Liver (tissue), 9 donors: ENCODE results near the gene HNMT. TPM values are rescaled to one million over a fixed set of nuclear protein-coding genes. Genes with fewer than 3 reads are reported as not detected.

Experiments
- DNase-seq: peaks from one replicate; pipeline ENCODE4 v3.0.0-alpha.2; 2017; ENCODE audit warnings: low spot score
- H3K27ac ChIP-seq, 2 donors: one replicate each; pipeline ENCODE4 v1.7.0; 2013; ENCODE audit warnings: inconsistent platforms in 2 of 2, low read length in 2 of 2, control low read depth in 1 of 2, low read depth in 1 of 2, mild to moderate bottlenecking in 1 of 2
- H3K27me3 ChIP-seq, 4 donors: one replicate each; pipeline versions ENCODE4 v1.6.1 to v1.7.0; 2013; ENCODE audit warnings: low read length in 3 of 4, inconsistent platforms in 1 of 4, mild to moderate bottlenecking in 1 of 4, moderate library complexity in 1 of 4; ENCODE audit not compliant: control insufficient read depth in 4 of 4, insufficient read depth in 4 of 4
- H3K36me3 ChIP-seq, 4 donors: one replicate each; pipeline versions ENCODE4 v1.6.1 to v1.7.0; 2013; ENCODE audit warnings: low read length in 3 of 4, mild to moderate bottlenecking in 3 of 4, low read depth in 1 of 4, moderate library complexity in 1 of 4; ENCODE audit not compliant: control insufficient read depth in 4 of 4, insufficient read depth in 3 of 4
- H3K4me1 ChIP-seq, 4 donors: one replicate each; pipeline versions ENCODE4 v1.6.1 to v1.7.0; 2013; ENCODE audit warnings: low read length in 3 of 4, mild to moderate bottlenecking in 3 of 4, moderate library complexity in 1 of 4; ENCODE audit not compliant: control insufficient read depth in 4 of 4, insufficient read depth in 4 of 4
- H3K4me3 ChIP-seq, 3 donors: one replicate each; pipeline versions ENCODE4 v1.6.1 to v1.7.0; 2013; ENCODE audit warnings: low read length in 3 of 3, control low read depth in 1 of 3, low read depth in 1 of 3, mild to moderate bottlenecking in 1 of 3
- H3K9ac ChIP-seq, 2 donors: one replicate each; pipeline ENCODE4 v1.7.0; 2013; ENCODE audit warnings: low read length in 2 of 2, mild to moderate bottlenecking in 2 of 2, moderate library complexity in 2 of 2, control low read depth in 1 of 2, low read depth in 1 of 2
- H3K9me3 ChIP-seq, 4 donors: one replicate each; pipeline versions ENCODE4 v1.6.1 to v1.7.0; 2013; ENCODE audit warnings: low read length in 3 of 4; ENCODE audit not compliant: control insufficient read depth in 4 of 4
- EGR1 ChIP-seq, 2 donors: IDR thresholded peaks; 2 replicates each; pipeline ENCODE4 v1.6.1; 2016 to 2018; ENCODE audit warnings: antibody characterized with exemption in 2 of 2, low read depth in 2 of 2
- FOXA2 ChIP-seq: IDR thresholded peaks from 2 replicates; pipeline ENCODE4 v1.6.1; 2016; ENCODE audit warnings: antibody characterized with exemption
- GABPA ChIP-seq, 2 donors: IDR thresholded peaks in 1 of 2; conservative IDR thresholded peaks in 1 of 2; 2 replicates each; pipeline ENCODE4 v1.6.1; 2016; ENCODE audit warnings: antibody characterized with exemption in 2 of 2, mild to moderate bottlenecking in 1 of 2, moderate library complexity in 1 of 2
- HNF4A ChIP-seq, 2 donors: conservative IDR thresholded peaks; 2 replicates each; pipeline ENCODE4 v1.6.1; 2016; ENCODE audit warnings: antibody characterized with exemption in 2 of 2, mild to moderate bottlenecking in 2 of 2
- HNF4G ChIP-seq: IDR thresholded peaks from 2 replicates; pipeline ENCODE4 v1.6.1; 2016; ENCODE audit warnings: antibody characterized with exemption
- JUND ChIP-seq, 2 donors: IDR thresholded peaks; 2 replicates each; pipeline ENCODE4 v1.6.1; 2016; ENCODE audit warnings: antibody characterized with exemption in 2 of 2
- NR2F2 ChIP-seq: IDR thresholded peaks from 2 replicates; pipeline ENCODE4 v1.6.1; 2016; ENCODE audit warnings: antibody characterized with exemption
- RAD21 ChIP-seq, 2 donors: IDR thresholded peaks; 2 replicates each; pipeline ENCODE4 v1.6.1; 2016; ENCODE audit warnings: antibody characterized with exemption in 2 of 2, mild to moderate bottlenecking in 2 of 2
- RXRA ChIP-seq, 2 donors: IDR thresholded peaks; 2 replicates each; pipeline ENCODE4 v1.6.1; 2017 to 2018; ENCODE audit warnings: antibody characterized with exemption in 2 of 2, mild to moderate bottlenecking in 1 of 2
- SP1 ChIP-seq: IDR thresholded peaks from 2 replicates; pipeline ENCODE4 v1.6.1; 2018; ENCODE audit warnings: antibody characterized with exemption, mild to moderate bottlenecking
- TAF1 ChIP-seq: conservative IDR thresholded peaks from 2 replicates; pipeline ENCODE4 v1.6.1; 2016; ENCODE audit warnings: antibody characterized with exemption, mild to moderate bottlenecking
- YY1 ChIP-seq: IDR thresholded peaks from 2 replicates; pipeline ENCODE4 v1.6.1; 2016; ENCODE audit warnings: antibody characterized with exemption, mild to moderate bottlenecking
- WGBS: extraction: QIAGEN DNeasy Blood & Tissue Kit; methylation state at CpG from one replicate; pipeline ENCODE4 v1.1.7; 2013; 5-methylcytosine and 5-hydroxymethylcytosine counted together
- polyA plus RNA-seq, 2 donors: library from polyadenylated mRNA; stranded (reverse) in 1 of 2; unstranded in 1 of 2; fragments of 200-250 nt in 1 of 2; fragments of >200 nt in 1 of 2; fragmentation: Nextera tagmentation in 1 of 2; extraction: Ambion mirVana in 1 of 2; gene quantifications; one replicate each; pipeline versions ENCODE4 v1.2.1 to v1.2.3, GENCODE V29; 2013 to 2015
- total RNA-seq, 2 donors: library from RNA; depleted of rRNA; stranded (reverse); fragments of >200 nt; gene quantifications; one replicate each; pipeline ENCODE4 v1.2.3, GENCODE V29; 2014
- TF ChIP-seq, protein P1 (sequence below): IDR thresholded peaks from 2 replicates; pipeline ENCODE4 v1.6.1; 2016; ENCODE audit warnings: antibody characterized with exemption, mild to moderate bottlenecking
- TF ChIP-seq, protein P2 (sequence below): IDR thresholded peaks from 2 replicates; pipeline ENCODE4 v1.6.1; 2016; ENCODE audit warnings: antibody characterized with exemption
- TF ChIP-seq, protein P3 (sequence below): IDR thresholded peaks from 2 replicates; pipeline ENCODE4 v1.6.1; 2016; ENCODE audit warnings: antibody characterized with exemption
- TF ChIP-seq, protein P4 (sequence below): IDR thresholded peaks from 2 replicates; pipeline ENCODE4 v1.6.1; 2016; ENCODE audit warnings: antibody characterized with exemption
- TF ChIP-seq, protein P5 (sequence below): fragments of 150-350 bp; IDR thresholded peaks from 2 replicates; pipeline ENCODE4 v1.5.1; 2017; ENCODE audit warnings: improper control_type of control experiment, low read depth, low read length; ENCODE audit not compliant: missing input control
- donor health status: healthy.
- donor health status: healthy.
- donor health status: healthy.
- donor health status: healthy.
- donor health status: healthy.

HNMT gene
- total and polyA plus RNA-seq, 4 donors = 44.4 to 103 (median 78.5) TPM

DNA sequence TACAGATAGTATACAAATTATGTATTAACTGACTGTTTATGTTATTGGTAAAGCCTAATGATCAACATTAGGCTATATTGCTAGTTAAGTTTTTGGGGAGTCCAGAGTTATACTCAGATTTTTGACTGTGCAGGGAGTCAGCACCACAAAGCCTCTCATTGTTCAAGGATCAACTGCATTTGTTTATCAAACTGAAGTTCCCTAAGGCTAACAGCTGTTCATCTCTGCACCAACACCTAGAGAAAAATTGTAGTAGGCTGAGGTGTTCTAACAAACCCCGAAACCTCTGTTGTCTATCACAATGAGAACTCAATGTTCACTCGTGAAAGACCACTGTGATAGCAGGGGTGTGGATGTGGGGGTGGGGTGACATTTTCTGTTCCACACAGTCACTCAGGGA is 97.7 kb downstream of the HNMT start:
- H3K4me1 ChIP-seq = no peaks in the 10 kb centered on the region
- WGBS = 93% methylated on average over 2 of the region's 2 CpGs
- TF ChIP-seq FOXA2 (no peak), EGR1 (IDR thresholded peaks at IDR 0.05; ENCODE audit: low read depth in 2 of 2) (no peak), SP1 (no peak), HNF4G (no peak), TAF1 (no peak), NR2F2 (no peak), HNF4A (conservative IDR thresholded peaks at IDR 0.05) (no peak)
- TF ChIP-seq, protein P1, sequence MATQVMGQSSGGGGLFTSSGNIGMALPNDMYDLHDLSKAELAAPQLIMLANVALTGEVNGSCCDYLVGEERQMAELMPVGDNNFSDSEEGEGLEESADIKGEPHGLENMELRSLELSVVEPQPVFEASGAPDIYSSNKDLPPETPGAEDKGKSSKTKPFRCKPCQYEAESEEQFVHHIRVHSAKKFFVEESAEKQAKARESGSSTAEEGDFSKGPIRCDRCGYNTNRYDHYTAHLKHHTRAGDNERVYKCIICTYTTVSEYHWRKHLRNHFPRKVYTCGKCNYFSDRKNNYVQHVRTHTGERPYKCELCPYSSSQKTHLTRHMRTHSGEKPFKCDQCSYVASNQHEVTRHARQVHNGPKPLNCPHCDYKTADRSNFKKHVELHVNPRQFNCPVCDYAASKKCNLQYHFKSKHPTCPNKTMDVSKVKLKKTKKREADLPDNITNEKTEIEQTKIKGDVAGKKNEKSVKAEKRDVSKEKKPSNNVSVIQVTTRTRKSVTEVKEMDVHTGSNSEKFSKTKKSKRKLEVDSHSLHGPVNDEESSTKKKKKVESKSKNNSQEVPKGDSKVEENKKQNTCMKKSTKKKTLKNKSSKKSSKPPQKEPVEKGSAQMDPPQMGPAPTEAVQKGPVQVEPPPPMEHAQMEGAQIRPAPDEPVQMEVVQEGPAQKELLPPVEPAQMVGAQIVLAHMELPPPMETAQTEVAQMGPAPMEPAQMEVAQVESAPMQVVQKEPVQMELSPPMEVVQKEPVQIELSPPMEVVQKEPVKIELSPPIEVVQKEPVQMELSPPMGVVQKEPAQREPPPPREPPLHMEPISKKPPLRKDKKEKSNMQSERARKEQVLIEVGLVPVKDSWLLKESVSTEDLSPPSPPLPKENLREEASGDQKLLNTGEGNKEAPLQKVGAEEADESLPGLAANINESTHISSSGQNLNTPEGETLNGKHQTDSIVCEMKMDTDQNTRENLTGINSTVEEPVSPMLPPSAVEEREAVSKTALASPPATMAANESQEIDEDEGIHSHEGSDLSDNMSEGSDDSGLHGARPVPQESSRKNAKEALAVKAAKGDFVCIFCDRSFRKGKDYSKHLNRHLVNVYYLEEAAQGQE = no peak
- TF ChIP-seq, protein P2, sequence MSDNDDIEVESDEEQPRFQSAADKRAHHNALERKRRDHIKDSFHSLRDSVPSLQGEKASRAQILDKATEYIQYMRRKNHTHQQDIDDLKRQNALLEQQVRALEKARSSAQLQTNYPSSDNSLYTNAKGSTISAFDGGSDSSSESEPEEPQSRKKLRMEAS = no peak

DNA sequence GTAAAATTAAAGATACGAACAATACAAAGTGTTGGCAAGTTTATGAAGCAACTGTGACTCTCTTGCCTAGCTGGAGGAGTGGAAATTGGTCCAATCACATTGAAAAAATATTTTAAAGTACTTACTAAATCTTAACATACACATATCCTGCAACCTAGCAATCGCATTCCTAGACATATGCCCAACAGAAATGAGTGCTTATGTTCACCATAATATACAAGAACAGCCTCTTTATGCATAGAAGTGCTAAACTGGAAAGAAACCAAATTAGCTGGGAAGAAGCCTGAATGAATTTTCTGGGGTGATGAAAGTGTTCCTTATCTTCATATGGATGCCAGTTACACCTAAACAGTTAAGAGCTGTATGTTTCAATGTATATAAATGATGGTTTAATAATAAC is 98.9 kb downstream of the HNMT start:
- Histone ChIP-seq H3K36me3 (no peaks in the 10 kb centered on the region), H3K27ac (no peak overlapping the region), H3K4me1 (no peaks in the 10 kb centered on the region), H3K27me3 (no peaks in the 10 kb centered on the region), H3K9ac (no peak overlapping the region), H3K9me3 (peaks cover 0 to 2% (median 0%) of the 10 kb centered on the region in 4 donors), H3K4me3 (no peak overlapping the region)
- 88% methylated on average over 2 of the region's 2 CpGs for WGBS
- TF ChIP-seq, protein P1 = no peak
- TF ChIP-seq GABPA (IDR thresholded peaks at IDR 0.05 in 1 of 2, conservative IDR thresholded peaks at IDR 0.05 in 1 of 2) = no peak
- TF ChIP-seq, protein P3, sequence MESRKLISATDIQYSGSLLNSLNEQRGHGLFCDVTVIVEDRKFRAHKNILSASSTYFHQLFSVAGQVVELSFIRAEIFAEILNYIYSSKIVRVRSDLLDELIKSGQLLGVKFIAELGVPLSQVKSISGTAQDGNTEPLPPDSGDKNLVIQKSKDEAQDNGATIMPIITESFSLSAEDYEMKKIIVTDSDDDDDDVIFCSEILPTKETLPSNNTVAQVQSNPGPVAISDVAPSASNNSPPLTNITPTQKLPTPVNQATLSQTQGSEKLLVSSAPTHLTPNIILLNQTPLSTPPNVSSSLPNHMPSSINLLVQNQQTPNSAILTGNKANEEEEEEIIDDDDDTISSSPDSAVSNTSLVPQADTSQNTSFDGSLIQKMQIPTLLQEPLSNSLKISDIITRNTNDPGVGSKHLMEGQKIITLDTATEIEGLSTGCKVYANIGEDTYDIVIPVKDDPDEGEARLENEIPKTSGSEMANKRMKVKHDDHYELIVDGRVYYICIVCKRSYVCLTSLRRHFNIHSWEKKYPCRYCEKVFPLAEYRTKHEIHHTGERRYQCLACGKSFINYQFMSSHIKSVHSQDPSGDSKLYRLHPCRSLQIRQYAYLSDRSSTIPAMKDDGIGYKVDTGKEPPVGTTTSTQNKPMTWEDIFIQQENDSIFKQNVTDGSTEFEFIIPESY = no peak
- TF ChIP-seq JUND (IDR thresholded peaks at IDR 0.05) = no peak
- no peak for TF ChIP-seq FOXA2
- TF ChIP-seq, protein P4, sequence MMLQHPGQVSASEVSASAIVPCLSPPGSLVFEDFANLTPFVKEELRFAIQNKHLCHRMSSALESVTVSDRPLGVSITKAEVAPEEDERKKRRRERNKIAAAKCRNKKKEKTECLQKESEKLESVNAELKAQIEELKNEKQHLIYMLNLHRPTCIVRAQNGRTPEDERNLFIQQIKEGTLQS = no peak
- TF ChIP-seq HNF4G = no peak
- TF ChIP-seq EGR1 (IDR thresholded peaks at IDR 0.05; ENCODE audit: low read depth in 2 of 2) = no peak
- TF ChIP-seq YY1 = no peak
- no peak for TF ChIP-seq RXRA (IDR thresholded peaks at IDR 0.05)
- TF ChIP-seq, protein P2 = no peak
- TF ChIP-seq RAD21 (IDR thresholded peaks at IDR 0.05) = no peak
- no peak for TF ChIP-seq HNF4A (conservative IDR thresholded peaks at IDR 0.05)
- TF ChIP-seq, protein P5, sequence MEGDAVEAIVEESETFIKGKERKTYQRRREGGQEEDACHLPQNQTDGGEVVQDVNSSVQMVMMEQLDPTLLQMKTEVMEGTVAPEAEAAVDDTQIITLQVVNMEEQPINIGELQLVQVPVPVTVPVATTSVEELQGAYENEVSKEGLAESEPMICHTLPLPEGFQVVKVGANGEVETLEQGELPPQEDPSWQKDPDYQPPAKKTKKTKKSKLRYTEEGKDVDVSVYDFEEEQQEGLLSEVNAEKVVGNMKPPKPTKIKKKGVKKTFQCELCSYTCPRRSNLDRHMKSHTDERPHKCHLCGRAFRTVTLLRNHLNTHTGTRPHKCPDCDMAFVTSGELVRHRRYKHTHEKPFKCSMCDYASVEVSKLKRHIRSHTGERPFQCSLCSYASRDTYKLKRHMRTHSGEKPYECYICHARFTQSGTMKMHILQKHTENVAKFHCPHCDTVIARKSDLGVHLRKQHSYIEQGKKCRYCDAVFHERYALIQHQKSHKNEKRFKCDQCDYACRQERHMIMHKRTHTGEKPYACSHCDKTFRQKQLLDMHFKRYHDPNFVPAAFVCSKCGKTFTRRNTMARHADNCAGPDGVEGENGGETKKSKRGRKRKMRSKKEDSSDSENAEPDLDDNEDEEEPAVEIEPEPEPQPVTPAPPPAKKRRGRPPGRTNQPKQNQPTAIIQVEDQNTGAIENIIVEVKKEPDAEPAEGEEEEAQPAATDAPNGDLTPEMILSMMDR = no peak
- TF ChIP-seq SP1 = no peak
- TF ChIP-seq TAF1 = no peak
- DNase-seq = no peak

More for the DNA sequence above, 97.7 kb downstream of the HNMT start:
- DNase-seq = no peak
- no peak overlapping the region for H3K27ac ChIP-seq
- H3K9me3 ChIP-seq = peaks cover 0 to 2% (median 0%) of the 10 kb centered on the region in 4 donors
- H3K9ac ChIP-seq = no peak overlapping the region
- no peaks in the 10 kb centered on the region for H3K27me3 ChIP-seq
- no peaks in the 10 kb centered on the region for H3K36me3 ChIP-seq
- H3K4me3 ChIP-seq = no peak overlapping the region
